Stimulated activated CD4-positive, alpha-beta T cell treated with anti-CD3 and anti-CD28 coated beads, Interleukin-4, amount 100 ng/mL, for 24 hours (primary cell): Measurements from ENCODE around the gene RNU4-1.
A peak's percentile ranks its signal among the peaks of the same experiment; 100 is the strongest.

Source experiments
- DNase-seq: peaks from one replicate; pipeline ENCODE4 v3.0.0-alpha.2; 2020

RNU4-1 gene

DNA sequence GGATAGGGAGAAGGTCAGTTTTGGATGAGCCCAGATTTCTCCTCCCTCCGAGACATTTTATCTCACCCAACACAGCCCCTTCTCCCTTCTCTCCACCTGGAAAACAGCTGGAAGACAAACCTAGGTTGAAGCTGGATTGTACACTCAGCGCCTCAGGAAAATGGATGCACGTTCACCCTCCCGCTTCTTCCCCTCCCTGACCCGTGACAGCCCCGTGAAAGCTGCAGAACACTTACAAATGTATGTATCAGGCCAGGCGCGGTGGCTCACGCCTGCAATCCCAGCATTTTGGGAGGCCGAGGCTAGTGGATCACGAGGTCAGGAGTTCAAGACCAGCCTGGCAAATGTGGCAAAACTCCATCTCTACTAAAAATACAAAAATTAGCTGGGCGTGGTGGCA lies 5.5 kb downstream of the RNU4-1 start:
- no peak for DNase-seq

DNA sequence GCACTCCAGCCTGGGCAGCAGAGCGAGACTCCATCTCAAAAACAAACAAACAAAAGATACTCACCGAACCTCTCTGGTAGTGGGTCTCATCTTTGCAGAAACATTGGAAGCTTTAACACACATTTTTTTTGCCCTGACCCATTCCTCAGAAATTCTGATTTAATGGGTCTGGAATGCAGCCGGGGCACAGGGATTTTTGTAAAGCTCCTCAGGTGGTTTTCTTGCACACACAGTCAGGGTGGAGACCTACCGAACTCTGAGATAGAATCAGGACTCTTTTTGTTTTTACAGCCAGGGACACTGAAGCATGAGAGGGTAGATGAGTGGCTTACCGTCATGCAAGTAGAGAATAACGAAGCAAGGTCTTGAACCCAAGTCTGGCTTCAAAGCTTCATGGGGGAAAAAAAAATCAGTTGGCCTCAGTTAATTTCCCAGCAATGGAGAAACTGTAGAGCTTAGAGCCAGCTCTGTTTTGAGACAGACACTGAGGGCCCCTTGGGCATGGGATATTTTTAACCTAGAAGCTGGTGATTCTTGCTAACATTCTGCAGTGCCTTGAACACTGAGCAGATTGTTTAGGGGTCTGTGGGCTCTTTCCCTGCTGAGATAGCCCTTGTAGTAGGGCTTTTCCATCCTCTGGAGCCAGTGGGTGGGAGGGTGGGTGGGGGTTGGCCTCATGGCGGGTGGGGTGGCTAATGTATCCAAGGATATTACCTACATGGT lies 6.1 kb downstream of the RNU4-1 start:
- DNase-seq = no peak

DNA sequence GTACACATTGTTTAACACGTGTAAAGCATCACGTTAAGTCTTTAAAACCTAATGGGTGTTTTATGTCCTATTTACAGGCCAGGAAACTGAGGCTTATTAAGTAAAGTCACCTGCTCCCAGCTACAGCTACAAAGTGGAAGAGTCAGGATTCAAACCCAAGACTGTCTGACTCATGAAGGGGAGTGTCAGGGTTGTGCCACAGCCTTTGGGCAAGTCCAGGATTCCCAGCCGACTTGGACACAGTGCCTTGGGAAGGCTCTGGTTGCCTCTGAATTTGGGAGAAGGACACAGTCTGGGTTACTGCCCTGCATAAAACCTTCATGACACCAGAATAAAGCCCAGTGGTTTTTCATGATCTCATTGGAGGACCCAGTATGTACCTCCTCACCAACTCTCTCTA lies 8.7 kb downstream of the RNU4-1 start:
- no peak for DNase-seq

DNA sequence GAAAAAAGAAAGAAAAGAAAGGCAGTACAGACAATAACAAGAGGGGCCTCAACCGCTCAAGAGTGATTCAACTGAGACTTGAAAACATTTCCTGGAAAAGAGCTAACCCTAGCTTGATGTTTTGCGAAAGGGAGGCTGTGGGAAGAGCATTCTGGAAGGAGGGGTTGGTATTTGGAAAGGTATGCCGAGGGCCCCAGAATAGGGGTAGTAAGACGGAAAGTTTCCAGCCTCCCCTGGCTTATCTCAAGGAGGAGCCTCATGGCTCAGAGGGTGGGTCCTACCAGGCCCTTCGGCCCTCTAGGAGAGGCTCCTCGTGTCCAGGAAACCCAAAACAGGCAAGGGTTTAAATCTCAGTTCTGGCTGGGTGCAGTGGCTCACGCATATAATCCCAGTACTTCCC lies 9.7 kb downstream of the RNU4-1 start:
- DNase-seq = no peak

DNA sequence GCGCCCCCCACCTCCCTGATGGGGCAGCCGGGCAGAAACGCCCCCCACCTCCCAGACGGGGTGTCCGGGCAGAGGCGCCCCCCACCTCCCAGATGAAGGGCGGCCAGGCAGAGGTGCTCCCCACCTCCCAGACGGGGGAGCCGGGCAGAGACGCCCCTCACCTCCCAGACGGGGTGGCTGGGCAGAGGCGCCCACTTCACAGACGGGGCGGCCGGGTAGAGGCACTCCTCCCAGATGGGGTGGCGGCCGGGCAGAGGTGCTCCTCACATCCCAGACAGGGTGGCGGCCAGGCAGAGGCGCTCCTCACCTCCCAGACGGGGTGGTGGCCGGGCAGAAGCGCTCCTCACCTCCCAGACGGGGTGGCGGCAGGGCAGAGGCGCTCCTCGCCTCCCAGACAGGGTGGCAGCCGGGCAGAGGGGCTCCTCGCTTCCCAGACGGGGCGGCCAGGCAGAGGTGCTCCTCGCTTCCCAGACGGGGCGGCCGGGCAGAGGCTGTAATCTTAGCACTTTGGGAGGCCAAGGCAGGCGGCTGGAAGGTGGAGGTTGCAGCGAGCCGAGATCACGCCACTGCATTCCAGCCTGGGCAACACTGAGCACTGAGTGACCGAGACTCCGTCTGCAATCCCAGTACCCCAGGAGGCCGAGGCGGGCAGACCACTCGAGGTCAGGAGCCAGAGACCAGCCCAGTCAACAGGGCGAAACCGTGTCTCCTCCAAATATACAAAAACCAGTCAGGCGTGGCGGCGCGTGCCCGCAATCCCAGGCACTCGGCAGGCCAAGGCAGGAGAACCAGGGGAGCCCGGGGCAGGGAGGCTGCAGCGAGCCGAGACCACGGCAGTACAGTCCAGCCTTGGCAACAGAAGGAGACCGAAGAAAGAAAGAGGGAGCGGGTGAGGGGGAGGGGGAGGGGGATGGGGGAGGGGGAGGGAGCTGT lies 14.6 kb downstream of the RNU4-1 start:
- no peak for DNase-seq

DNA sequence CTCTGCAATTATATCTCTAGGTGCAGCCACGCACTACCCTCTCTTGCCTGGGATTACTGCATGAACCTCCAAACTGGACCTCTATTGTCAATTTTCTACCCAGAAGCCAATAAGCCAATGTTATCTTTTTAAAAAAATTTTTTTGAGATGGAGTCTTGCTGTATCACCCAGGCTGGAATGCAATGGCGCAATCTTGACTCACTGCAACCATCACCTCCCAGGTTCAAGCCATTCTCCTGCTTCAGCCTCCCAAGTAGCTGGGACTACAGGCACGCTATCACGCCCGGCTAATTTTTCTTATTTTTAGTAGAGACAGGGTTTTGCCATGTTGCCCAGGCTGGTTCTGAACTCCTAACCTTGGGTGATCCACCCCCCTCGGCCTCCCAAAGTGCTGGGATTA lies 16.3 kb downstream of the RNU4-1 start:
- DNase-seq = no peak

DNA sequence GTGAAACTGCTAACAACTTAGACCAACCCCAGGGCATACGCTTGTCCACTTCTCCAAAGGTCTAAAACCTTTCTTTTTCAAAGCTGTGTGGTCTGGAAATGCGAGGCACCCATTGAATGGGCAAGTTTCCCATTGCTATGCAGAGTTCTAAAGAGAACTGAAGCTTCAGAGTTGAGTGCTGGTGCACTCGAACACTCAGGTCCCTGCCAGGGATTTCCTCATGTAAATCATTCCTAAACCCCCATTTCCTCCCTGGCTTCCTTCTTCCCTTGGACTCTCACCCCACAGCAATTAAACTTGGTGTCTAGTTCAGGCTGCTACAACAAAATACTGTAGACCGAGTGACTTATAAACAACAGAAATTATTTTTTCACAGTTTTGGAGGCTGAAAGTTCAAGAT lies 25.3 kb downstream of the RNU4-1 start:
- no peak for DNase-seq

DNA sequence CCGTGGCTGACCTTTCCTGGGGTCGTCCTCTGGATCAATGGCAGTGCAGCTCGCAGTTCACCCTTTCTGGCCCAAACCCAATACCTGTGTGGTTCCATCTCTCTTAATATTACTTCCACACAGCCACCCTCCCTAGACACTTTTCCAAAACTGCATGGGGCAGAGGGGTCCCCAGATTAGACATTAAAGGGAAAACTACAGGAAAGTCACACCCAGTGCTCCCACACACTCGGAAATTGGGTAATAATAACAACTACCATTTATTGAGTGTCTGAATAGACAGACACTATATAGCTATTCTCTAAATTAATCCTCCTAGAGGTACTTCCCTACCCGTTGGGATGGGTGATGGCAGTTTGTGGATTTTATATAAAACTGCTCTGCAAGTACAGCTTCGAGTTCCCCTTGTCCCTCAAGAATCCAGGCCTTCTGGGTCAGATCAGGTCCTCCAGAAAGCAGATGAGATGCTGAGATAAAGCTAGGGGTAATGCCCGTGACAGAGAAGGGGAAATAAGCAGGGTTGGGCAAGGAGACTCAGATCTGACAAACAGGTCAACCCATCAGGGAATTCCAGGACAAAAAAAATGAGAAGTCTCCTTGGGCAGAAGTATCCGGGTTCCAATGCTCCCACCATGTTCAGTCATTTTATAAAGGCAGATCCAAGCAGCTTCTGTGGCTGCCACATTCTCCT lies 26.7 kb downstream of the RNU4-1 start:
- no peak for DNase-seq

DNA sequence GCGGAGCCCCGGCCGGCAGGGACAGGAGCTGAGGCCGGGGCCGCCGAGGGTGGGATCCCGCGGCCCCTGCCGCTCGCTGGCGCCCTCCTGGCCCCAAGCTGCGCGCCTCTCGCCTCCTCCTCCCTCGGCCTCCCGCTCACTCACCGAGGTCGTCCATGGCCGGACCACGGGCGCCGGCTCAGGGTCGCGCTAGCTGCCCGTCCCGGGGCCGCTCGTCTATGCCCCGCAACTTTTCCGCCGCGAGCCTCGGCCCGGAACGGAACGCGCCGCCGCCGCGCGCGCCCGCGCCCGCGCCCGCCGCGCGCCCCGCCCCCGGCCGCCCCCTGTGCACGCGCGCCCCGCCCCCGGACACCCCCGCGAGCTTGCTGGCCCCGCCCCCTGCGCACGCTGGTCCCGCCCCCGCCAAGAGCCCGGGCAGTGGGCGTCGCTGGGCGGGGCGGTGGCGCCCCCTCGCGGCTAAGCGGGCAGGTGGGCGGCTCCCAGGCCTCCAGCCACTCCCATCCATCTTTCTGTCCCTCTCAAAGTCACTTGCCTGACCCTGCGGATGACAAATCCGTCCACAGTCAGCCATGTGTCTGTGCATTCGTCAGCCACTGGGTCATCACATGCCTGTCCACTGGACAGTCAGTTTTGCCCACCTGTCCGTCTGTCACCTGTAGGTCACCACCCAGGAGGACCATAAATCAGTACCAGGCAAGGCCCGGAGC lies 27.4 kb downstream of the RNU4-1 start, which contains the start of gene PXN:
Gene PXN, minus strand, starts transcription at position 258 of the 707 bp plus-strand sequence. Its CDS starts 101 bp downstream, at position 157.
- peak; percentile 88 for DNase-seq

DNA sequence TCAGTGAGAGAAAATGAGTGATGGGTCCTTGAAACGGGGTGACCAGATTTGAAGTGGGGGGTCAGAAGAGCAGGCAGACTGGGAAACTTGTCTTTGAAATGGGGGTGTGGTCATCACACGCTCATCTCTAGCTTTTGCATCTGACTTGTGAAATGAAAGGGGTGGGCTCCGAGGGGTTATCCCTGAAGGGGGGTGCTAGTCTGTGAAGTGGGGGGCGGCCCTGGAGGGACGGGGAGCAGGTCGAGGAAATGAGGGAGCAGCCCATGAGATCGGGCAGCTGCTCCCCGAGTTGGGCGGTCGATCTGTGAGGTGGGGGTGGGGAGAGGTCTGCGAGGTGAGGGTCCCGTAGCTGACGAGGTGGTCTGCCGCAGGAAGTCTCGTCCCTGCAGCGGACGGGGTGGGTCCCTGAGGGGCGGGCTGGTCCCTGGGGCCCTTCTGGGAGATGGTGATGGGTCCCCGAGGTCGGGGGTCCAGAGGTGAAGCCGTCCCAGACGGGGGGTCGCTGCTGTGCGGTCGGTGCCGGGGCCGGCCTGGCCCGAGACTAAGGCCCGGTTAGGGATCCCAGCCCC lies 28.0 kb downstream of the RNU4-1 start:
- no peak for DNase-seq

DNA sequence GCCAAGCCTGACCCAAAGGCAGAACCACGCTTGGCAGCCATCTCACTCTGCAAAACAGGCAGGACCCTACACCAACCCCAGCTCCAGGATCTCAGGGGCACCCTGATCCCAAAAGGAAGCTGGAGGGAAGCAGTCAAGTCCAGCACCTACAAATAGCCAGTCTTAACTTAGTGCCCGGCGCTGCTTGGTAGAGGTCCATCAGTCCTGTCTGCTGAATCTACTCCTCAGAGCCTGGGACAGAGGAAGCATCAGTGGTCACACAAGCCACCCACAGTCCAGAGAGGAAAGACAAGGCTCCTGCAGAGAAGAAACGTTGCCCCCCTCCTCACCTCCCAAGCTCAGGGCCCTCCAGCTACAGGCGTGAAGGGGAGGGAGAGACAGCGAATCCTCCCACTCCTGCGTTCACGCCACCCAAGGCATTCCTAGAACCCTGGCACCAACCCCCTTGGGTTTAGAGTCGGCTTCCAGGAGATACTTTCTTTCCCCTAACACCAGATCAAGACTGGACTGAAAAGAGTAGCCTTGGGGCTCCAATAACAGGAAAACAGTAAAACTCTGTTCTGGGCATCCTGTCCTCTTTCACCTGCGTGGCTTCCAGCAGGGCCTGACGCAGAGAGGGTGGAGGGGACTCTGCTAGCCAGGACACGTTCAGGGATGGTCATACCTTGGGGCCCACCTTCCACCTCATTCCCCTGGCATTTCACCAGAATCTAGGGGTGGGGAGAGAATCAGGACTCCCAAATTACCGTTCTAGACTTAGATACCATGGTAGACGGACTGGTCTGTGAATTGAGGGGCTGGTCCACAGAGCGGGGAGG lies 28.7 kb downstream of the RNU4-1 start:
- no peak for DNase-seq

DNA sequence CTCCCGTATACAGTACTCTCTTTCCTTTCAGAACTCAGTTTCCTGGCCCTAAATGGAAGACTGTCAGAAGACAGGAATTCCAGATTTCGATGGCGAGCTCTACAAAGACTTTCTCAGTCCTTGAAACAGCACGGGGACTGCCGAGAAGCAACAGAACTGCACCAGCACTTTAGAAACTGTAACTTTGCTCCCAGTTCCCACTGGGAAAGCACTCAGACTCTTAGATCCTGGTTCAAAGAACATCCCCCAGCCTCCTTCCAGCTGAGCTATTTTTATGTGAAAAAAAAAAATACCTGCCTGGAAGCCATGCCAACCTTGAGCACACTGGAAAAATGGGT lies 29.3 kb downstream of the RNU4-1 start:
- no peak for DNase-seq

DNA sequence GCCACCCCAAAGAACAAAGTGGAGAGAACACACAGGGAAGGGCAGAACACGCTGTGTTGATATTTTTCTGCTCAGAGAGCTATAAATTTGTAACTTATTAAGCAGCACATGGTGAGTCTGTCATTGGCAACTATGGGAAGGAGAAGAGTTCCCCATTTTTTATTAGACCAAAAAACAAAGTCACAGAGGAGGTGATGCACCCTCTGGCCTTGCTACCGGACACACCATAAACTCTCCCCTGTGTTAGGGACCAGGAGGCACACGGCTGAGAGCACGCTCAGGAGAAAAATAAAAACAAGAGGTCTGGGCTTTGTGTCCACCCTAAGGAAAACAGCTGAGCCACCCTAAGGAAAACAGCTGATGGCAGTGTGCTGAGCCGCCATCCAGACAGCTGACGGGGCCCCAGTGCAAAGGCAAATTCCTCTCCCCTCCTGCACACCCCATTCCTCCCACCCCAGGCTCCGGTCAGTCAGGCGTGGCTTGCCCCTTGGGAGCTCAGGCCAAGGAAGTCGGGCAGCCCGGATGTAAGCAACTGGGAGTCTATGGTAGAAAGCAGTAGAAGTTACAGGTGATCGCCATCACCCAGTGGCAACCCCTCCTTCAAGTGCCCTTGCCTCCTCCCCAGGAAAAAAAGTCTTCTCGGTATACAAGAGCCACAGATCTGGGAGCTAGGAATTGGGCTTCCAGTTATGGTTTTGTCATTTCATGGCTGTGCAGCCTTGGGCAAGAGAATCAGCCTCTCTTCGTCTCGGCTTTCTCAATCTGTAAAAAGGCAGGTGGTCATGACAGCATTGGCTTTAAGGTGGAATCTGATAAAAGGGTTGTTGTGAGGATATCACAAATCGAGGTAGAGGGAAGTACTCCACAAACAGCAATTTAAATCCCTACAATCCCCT lies 29.9 kb downstream of the RNU4-1 start:
- DNase-seq = no peak

DNA sequence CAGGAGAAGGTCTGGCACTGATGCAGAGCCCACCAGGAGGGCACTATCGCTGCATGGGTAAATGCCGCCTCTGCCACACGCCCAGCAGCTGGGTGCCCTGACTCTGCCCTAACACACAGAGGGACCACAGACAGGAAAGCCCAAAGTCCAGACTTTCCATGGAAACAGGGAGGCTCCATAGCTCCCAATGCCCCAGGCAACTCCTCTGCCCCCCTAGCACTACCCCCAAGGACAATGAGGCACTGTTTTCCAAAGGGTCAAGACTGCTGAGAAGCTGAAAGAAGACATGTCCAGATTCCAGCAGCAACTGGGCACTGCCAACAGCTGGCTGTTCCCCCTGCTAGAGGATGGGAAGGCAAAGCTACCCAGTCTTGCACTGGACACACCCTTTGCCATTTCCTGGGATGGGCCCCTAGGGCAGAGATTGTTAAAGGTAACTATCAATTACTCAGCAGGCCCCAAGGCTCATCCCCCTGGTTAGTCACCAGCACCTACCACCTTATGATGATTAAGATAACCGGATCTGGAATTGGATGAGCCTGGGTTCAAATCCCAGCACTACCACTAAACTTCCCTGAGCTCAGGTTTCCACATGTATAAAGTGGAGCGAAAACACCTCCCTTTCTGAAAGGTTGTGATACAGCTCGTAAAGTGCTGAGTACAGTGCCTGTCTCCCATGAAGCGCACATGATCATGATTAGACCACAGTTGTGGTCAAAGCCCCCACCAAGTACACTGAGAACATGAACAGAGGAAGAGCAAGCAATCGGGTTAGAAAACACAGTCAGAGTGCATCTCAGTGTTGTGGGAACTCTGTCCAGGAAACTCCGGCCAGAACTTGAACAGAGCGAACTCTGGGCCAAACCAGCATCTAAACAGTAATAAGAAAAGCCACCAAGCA lies 30.8 kb downstream of the RNU4-1 start:
- peak; percentile 21 for DNase-seq

DNA sequence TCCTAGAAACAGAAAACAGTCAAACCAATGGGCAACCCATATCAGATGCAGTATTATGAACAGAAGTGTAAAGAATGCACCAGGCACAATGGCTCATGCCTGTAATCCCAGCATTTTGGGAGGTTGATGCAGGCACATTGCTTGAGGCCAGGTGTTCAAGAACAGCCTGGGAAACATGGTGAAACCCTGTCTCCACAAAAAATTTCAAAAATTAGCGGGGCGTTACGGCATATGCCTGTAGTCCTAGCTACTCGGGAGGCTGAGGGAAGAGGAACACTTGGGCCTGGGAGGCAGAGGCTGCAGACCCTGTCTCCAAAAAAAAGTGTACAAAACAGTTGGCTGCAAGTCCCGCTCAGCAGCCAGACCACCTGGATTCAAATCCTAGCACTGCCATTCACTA lies 32.4 kb downstream of the RNU4-1 start:
- DNase-seq = no peak

DNA sequence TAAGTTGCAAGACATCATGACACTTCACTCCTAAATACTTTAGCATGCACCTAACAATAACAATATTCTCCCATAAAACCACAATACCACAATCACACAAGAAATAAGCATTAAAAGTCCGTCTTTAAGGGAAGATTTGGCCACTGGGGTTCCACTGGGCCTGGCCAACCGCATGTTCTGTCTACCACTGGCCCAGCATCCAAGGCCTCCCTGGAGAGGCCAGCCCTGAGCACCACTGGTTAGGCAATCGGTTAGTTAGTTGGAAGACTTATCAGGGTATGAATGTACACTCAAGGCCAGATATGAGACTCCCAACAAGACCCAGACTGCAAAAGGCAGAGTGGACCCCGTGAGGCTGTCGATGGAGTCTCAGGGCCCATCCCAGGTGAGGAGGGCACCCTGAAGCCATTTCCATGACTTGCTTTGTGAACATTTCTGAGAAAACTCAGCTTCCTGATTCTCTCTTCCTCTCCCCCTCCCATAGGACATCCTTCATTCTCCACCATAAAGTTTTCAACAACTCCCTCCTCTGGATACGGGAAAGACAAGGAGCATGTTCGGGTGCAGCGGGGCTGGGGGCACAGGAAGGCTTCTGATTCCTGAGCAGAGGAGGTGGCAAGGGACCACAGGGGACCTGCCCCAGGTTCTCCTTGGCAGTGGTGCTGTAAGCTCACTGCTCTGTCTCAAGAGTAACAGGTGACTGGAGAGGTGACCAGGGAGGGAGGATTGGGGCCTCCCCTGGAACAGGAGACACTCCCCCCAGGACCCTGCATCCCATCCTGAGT lies 33.4 kb downstream of the RNU4-1 start:
- no peak for DNase-seq

DNA sequence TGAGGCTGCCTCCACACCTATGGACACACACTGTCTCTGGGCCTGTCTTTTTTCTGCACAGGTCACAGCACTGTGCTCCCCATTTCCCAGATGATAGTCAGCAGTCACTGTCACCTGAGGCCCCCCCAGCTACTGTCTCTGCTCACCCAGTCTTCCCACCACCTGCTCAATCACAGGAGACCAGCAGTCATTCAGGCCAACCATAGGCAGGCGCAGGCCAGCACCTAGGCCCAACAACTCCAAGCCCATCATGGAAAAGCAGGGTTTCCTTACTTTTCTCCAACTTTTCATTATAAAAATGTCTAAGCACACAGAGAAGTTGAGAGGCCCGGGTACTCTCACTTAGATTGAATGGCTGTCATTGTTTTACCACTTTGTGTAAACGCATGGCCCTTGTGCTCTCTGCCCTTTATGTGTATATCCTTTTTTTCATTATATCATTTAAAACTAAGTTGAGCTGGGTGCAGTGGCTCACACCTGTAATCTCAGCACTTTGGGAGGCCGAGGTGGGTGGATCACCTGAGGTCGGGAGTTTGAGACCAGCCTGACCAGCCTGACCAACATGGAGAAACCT lies 34.6 kb downstream of the RNU4-1 start:
- no peak for DNase-seq
